ENCODE measurements around the gene MMP27.

MMP27 gene

DNA sequence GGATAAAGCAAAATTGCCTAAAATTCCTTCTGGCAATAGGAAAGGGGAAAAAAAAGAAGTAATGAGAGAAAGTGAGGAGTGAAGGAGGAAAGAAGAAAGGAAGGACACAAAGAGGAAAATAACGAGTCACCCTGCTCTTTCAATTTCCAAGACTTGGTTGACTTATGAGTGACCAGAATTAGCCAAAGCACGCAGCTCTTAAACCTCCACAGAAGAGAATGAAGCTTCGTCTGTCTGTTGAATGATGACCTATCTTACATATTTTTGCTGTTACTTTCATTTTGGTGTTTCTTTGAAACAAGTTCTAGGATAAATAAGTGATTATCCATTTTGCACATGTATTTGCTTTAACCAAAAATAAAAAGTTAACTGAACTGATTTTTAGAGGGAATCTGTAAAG, 728 bp downstream of the MMP27 start:
- DNase-seq: no peak

DNA sequence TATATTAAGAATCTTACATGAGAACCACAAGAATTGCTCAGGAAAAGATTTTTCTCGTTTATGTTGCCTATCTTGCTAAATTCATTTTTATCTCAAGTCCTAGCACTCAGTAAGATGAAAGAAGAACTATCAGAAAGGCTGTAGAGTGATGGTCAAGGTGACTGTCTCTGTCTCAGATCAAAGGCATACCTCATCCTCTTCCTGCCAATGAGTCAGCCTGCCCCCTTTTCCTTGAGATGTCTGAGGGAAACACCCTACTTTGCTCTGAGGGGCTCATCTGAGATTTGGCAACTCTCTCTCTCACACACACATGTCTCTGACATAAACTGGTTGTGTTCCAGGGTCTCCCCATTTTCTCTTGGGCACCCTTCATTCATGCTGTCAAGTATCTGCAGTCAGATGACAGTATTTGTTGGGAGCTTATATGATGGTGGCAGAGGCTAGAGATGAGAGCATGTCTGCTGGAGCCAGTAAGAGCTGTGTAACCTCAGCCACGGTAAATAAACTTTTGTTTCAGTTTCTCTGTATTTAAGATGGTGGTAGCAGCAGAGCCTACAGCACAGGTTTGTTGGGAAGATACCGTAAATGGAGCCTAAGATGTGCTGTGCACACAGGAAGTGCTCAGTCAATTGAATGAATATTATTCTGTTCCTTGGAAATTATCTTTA, 1.6 kb downstream of the MMP27 start:
- no peak for DNase-seq

DNA sequence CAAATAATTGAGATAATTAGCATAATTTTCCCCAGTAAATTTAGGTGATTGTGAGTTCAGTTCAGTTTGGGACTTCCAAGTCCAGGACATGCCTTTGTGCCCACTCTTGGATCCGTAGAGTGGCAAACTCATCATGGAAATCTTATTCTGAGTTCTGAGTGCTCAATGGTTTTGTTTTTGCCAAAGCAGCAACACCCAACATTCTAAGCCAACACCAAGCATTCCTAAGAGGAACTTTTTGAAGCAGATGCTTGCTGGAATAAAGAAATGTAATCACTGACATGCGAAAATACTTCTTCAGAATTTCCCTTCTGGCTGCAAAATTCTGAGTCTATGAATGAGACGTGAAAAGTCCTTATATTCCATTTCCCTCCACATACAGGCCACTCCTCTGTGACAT, 10.4 kb downstream of the MMP27 start:
- DNase-seq: no peak

DNA sequence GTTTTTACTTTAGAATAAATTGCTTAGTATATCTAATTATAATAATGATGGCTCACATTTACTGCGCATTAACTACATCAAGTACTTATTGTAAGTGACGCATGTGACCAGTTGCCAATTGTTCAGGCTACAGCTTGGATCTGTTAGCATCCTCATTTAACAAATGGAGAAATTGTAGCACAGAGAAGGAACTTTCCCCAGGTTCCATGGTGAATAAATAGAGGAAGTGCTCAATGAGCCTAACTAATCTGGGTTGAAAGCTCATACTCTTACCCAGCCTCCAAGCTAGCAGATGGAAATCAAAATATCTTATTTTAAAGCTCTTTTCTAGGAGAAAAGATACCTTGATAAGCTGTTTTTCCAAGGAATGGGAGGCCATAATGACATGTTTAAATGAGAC, 19.8 kb downstream of the MMP27 start:
- DNase-seq: no peak

DNA sequence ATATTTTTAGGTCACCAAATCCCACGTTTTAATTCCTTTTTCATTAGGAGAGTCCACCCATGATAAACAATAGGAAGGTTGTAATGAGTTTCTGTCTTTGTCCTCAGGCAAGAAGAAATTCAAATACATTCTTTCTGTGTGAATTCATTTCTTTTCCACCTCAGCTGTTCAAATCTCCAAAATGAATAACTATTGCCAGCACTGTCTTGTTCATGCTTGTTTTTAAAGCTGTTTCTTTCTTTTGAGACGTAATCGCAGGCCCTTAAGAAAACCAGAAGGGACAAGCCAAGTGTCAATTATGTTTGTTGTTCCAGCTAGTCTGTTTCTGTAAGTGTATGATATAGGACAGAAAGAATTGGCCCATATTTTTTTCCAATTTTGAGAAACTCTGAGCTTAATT, 20.2 kb downstream of the MMP27 start:
- no peak for DNase-seq

DNA sequence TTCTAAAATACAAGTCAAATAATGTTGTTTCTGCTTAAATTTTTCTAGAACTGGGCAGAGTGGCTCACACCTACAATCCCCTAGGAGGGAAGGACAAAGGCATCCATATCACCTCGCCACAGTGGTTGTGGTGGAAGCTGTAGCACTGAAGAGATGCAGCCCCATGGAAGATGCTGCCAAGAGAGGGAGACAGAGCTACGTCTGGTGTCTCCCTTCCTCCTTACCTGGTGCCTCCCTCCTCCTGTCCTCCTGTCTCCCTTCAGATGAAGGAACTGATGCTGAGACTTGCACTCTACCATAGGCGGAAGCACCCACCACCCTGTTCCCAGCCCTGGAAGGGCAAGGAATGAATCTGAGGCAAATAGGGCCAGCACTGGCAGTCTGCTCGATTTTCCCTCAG, 22.3 kb downstream of the MMP27 start:
- no peak for DNase-seq

DNA sequence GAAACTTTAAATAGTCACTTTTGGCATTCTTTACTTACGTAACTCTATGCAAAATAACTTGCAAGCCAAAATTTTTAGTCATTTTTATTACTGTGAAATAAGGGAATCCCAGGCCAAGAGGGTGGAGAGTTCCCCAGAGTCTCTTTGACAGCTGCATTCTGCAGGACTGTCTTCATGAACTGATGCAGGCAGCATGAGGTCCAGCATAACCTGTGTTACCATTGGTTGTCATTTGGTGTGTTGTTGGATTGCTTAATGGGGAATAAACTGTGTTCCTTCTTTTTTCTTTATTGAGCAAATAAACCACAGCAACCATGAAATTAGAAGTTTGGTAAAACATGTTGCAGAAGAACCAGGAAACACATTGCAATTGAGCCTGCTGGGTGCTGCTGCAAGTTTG, 24.6 kb downstream of the MMP27 start:
- DNase-seq: no peak

DNA sequence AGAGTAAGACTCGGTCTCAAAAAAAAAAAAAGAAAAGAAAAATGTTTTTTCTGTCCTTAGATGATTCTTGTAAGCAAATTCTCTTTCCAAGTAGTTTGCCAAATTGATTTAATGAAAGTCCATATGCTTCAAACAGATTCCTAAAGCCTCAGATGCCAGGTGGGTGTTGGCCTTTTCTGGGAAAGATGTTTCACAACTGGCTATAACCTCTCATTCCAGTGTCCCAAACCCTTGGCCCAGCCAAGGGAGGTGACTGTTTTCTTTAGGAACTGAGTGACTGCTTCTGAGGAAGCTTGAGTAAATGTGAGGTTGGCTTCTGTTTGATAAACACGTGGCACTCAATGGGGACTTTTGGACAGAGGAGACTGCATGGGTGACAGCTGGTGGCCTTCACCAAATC, 27.5 kb downstream of the MMP27 start:
- DNase-seq: no peak

DNA sequence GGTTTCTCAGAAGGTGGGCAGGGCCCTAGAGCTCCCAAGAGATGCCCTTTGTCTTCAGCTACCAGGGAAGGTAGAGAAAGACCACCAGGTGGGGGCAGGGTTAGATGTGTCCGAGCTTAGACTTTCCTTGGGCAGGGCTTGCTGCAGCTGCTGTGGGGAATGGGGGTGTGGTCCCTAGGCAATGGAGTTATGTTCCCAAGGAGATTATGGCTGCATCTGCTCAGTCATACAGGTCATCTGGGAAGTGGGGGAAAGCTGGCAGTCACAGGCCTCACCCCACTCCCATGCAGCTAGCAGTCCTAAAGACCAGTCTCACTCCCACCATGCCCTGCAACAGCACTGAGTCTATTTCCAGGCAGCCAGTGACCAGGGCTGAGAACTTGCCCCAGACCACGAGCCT, 29.5 kb downstream of the MMP27 start:
- DNase-seq: no peak

DNA sequence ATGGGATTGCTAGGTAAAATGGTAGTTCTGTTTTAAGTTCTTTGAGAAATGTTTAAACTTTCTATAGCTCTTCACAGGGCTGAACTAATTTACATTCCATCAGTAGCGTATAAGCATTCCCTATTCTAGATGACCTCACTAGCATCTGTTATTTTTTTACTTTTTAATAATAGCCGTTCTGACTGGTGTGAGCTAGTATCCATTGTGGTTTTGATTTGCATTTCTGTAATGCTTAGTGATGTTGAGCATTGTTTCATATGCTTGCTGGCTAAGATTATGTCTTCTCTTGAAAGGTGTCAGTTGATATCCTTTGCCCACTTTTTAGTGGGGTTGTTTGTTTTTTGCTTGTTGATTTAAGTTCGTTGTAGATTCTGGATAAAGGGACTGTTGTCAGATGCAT, 35.9 kb downstream of the MMP27 start:
- no peak for DNase-seq

DNA sequence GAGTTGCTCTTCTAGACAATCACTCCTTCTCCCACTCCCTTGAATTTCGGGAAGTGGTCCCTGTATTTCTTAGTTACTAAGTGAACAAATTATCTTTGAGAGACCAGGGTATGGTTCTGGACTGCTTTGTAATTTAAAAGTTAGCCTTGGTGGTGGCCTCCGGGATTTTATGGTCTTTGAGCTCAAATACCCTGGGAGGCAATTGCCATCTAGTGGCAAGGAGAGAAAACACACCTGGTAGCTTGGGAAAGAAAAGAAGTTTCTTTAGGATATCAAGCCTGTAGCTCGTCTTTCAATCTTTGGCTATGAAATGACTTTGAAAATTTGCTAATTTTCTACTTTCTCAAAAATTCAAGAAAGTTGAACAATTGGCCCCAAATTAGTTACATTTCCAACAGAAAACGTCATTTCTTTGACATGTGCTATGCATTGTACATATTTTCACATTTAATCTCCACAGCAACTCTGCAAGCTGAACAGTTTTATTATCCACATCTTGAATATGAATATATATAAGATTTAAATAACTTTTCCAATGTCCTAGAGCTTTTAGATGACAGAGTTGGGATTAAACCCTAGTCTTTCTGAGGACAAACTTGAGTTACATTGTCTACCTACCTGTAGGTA, 39.1 kb downstream of the MMP27 start:
- DNase-seq: peak in 9 of 58 donors; percentile 0 to 31 (median 1)

DNA sequence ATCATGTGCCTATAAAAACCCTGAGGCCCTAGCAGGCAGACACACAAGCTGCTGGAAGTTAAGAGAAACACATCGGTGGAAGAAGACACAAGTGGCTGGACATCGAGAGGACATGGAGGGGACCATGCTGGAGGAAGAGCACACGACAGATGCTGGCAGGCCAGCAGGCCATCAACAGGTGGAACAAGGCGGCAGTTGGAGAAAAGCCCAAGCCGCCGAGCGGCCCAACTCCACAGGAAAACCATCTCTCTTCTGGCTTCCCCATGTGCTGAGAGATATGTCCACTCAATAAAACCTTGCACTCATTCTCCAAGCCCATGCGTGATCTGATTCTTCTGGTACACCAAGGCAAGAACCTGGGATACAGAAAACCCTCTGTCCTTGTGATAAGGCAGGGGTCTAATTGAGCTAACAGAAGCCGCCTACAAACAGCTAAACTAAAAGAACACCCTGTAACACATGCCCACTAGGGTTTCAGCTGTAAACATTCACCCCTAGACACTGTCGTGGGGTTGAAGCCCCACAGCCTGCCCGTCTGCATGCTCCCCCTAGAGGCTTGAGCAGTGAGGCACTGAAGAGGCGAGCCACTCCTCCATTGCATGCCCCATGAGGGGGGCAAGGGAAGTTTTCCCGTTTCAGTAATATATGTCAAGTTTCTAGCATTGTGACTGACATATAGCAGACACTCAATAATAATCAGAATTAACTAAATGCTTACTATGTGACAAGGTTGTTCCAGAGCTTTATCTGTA, 41.4 kb downstream of the MMP27 start:
- no peak for DNase-seq

DNA sequence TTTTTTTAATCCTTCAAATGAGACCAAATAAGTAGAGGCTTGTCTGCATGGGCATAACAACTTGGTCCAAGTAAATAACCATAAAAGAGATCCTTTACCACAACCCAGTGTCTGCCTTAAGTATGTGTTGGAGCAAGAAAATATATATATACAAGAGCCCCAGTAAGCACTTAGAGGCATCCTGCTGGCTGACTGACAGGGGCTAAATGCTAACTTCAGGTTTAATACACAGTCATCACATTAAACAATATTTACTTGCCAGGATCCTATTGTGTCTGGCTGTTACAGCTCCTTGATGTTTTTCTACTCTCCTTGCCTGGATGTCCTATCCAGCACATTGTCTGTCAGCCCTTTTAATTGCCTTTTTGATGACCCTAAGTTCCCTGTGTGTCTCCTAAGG, 43.0 kb downstream of the MMP27 start:
- DNase-seq: no peak

DNA sequence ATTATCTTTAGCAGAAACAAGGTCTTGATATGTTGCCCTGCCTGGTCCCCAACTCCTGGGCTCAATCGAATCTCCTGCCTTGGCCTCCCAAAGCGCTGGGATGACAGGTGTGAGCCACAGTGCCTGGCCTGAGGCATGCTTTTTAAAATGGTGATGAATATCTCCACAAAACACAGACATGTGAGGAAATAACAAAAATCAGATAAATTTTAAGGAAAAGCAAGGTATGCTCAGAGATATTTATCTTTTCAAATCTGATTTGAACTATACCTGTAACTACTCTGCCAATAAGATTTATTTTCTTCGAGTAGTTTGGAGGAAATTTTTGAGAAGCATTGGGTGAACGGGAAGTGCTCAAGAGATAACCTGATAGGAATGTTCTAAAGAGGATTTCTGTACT, 44.5 kb downstream of the MMP27 start:
- no peak for DNase-seq

DNA sequence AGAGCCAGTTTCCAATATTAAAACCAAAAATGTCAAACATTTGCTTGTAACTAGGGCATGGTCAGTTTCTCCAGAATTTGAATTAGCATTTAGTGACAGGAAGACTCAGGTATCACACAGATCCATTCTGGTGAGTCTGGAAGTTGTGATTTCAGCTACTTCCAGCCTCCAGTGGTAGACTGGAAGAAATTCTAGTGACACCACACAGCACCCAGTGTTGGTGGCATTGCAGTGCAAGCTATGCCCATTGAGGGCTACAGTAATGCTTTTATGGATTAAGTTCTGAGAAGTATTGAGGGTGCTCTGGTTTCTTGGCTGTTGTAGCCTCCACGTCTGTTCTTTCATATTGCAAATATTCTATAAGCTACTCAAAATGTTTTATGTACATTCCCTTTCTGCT, 49.0 kb downstream of the MMP27 start:
- no peak for DNase-seq

DNA sequence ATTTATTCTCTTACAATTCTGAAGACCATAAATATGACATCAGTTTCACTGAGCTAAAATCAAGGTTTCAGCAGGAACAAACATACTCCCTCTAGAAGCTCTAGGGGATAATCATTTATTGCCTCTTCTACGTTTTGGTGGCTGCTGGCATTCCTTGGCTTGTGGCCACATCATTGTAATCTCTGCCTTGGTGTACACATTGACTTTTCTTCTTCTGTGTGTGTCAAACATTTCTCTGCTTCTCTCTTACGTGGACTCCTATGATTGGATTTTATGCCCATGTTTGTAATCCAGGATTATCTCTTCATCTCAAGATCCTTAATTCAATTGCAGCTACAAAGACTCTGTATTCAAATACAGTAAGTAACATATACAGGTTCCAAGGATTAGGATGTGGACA, 50.0 kb downstream of the MMP27 start:
- no peak for DNase-seq

DNA sequence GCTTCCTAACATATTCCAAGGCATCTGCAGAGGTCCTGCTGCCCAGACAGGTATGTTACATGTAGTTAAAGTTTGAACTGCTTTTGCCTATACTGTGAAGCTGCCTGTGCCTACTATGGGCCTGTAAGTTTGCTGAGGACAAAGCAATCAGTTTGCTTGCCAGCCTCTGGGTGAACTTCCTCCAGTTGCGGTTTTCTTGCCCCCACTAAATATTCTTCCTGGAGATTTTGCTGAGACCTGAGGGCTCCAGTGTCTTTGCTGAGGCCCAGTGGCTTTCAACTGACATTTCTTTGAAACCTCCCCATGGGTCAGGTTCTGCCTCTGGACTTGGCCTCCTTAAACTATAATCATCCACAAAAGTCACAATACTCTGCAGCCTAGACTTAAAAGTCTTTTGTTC, 50.8 kb downstream of the MMP27 start:
- DNase-seq: no peak

DNA sequence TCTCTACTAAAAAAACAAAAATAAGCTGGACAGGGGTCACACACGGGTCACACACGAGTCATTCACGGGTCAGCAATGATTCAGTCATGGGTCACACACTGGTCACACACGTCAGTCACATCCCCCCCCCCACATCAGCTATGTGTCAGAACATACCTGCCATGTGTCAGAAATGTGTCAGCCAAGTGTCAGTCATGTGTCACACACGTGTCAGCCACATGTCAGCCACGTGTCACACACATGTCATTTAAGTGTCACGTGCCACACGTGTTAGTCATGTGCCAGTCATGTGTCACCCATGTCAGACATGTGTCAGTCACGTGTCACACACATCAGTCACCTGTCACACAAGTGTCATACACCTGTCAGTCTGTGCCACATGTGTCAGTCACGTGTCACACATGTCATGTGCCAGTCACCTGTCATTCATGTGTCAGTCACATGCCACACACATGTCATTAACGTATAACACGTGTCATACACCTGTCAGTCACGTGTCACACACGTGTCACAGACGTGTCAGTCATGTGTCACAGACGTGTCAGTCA, 51.8 kb downstream of the MMP27 start:
- DNase-seq: no peak

DNA sequence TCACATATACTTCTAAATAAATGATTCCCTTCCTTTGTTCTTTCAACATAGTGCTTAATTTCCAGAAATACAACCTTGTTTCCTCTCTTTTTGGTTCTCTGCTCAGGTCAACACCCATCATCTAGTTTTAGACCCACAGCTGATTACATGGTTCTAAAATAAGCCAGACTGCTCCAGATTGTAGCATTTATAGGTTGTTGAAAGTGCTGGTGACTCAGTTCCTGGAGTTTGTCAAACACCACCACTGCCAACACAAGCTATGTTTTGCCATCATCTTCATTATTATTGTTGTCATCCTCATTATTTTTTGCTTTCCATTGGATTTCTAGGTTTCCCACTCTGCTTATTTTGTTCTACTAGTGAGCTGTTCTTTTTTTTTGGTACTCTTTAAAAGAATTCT, 58.1 kb downstream of the MMP27 start:
- DNase-seq: no peak

DNA sequence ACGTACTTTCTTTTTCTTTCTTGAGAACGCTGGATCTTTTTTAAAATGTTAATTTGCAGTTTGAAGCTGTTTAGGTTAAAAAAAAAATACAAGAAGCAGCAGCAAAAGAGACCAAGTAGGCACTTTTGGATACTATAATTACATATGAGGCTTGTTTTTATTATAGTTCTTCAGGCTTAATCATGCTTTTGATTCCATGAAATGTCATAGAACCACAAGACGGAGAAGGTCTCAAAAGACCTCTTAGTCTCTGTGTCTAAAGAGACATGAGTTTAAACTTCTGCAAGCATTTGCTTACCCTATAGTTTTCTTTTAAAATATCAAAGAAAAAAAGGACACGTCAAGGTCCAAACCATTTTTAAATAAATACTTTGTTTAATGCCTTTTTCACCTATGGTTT, 61.6 kb downstream of the MMP27 start:
- no peak for DNase-seq

Data from anterior cingulate cortex (tissue), 58 donors.